GM20000 (cell line): ENCODE results near the gene PSAT1.

Source experiments
- DNase-seq: peaks from one replicate; pipeline ENCODE4 v3.0.0; 2012; ENCODE audit warnings: low spot score
- TF ChIP-seq, protein P1 (sequence below): IDR thresholded peaks from 2 replicates; pipeline ENCODE4 v1.5.1; 2012; ENCODE audit warnings: mild to moderate bottlenecking, control low read depth; ENCODE audit errors: extremely low read depth, missing control alignments

The PSAT1 gene

GRCh38 chr9:78320875-78321496 lies 24.1 kb downstream of the PSAT1 start:
- TF ChIP-seq, protein P1, sequence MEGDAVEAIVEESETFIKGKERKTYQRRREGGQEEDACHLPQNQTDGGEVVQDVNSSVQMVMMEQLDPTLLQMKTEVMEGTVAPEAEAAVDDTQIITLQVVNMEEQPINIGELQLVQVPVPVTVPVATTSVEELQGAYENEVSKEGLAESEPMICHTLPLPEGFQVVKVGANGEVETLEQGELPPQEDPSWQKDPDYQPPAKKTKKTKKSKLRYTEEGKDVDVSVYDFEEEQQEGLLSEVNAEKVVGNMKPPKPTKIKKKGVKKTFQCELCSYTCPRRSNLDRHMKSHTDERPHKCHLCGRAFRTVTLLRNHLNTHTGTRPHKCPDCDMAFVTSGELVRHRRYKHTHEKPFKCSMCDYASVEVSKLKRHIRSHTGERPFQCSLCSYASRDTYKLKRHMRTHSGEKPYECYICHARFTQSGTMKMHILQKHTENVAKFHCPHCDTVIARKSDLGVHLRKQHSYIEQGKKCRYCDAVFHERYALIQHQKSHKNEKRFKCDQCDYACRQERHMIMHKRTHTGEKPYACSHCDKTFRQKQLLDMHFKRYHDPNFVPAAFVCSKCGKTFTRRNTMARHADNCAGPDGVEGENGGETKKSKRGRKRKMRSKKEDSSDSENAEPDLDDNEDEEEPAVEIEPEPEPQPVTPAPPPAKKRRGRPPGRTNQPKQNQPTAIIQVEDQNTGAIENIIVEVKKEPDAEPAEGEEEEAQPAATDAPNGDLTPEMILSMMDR: no peak
- no peak for DNase-seq

- TF ChIP-seq, protein P1: no peak
- DNase-seq: no peak
These were observed 24.6 kb downstream of the PSAT1 start for GRCh38 chr9:78321505-78321904.

GRCh38 chr9:78324068-78324650 lies 27.2 kb downstream of the PSAT1 start:
- TF ChIP-seq, protein P1: no peak
- DNase-seq: no peak

DNA sequence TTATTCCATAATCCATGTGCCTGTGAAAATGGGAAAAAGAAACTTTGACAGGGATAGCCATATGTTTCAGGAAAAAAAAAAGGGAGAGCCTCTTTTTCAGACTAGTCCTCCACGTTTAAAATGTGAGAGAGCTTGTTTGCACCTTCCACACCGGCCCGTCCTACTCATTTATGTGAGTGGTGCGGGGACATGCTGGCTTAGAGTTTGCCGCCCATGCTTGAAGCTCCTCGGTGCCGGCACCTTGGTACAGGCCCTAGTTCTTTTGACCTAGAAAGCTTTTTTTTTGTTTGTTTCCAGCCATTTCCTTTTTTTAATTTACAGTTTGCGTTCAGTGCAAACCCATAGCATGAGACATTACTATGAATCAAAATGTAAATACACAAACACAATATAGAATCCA lies 27.8 kb downstream of the PSAT1 start:
- TF ChIP-seq, protein P1: no peak
- DNase-seq: no peak

GRCh38 chr9:78325343-78325742 lies 28.4 kb downstream of the PSAT1 start:
- DNase-seq: no peak
- TF ChIP-seq, protein P1: no peak

- no peak for DNase-seq
- TF ChIP-seq, protein P1: no peak
These were observed 29.0 kb downstream of the PSAT1 start for GRCh38 chr9:78325846-78326360.

GRCh38 chr9:78326564-78326963 lies 29.6 kb downstream of the PSAT1 start:
- TF ChIP-seq, protein P1: no peak
- no peak for DNase-seq
